K562 (cell line): ENCODE measurements around the gene GMEB1. TPM values are rescaled to one million over a fixed set of nuclear protein-coding genes. Genes with fewer than 3 reads are reported as not detected.

ENCODE experiments used
- BCLAF1 ChIP-seq, 2 experiments: fragments of 450-650 bp in 1 of 2; IDR thresholded peaks; 2 replicates each; pipeline ENCODE4 v1.6.1; 2011 to 2017; ENCODE audit warnings: low read depth in 2 of 2, antibody characterized with exemption in 1 of 2, borderline replicate concordance in 1 of 2, low read length in 1 of 2, mild to moderate bottlenecking in 1 of 2, mixed read lengths in 1 of 2; ENCODE audit not compliant: control insufficient read depth in 1 of 2
- BRD4 ChIP-seq: fragments of 200-600 bp; sonication (generic); IDR thresholded peaks from 2 replicates; pipeline ENCODE4 v1.6.1; 2017; ENCODE audit warnings: inconsistent platforms
- CREM ChIP-seq: IDR thresholded peaks from 2 replicates; pipeline ENCODE4 v1.6.1; 2014; ENCODE audit warnings: antibody characterized with exemption, low read depth
- MCM5 ChIP-seq: fragments of 450-650 bp; IDR thresholded peaks from 2 replicates; pipeline ENCODE4 v1.6.1; 2016; ENCODE audit warnings: low read depth
- MNT ChIP-seq, 2 experiments: fragments of 450-650 bp; conservative IDR thresholded peaks; 2 replicates each; pipeline ENCODE4 v1.6.1; 2017; ENCODE audit warnings: mild to moderate bottlenecking in 2 of 2, moderate library complexity in 2 of 2
- NR2C2 ChIP-seq, 2 experiments: fragments of 200-800 bp in 1 of 2; sonication (Bioruptor generic) in 1 of 2; sonication (generic) in 1 of 2; formaldehyde crosslinking in 1 of 2; IDR thresholded peaks; 2 replicates each; pipeline versions ENCODE4 v1.6.1 to v1.8.0; 2016 to 2022; ENCODE audit warnings: mild to moderate bottlenecking in 1 of 2, missing compliant biosample characterization in 1 of 2, missing genetic modification characterization in 1 of 2, missing genetic modification reagents in 1 of 2
- NR2F6 ChIP-seq: fragments of 450-650 bp; formaldehyde crosslinking; IDR thresholded peaks from 2 replicates; pipeline ENCODE4 v1.4.0; 2020; ENCODE audit warnings: mild to moderate bottlenecking
- TCFL5 ChIP-seq: fragments of 250-450 bp; sonication (Bioruptor Pico); conservative IDR thresholded peaks from 2 replicates; pipeline ENCODE4 v1.6.1; 2021; ENCODE audit warnings: mild to moderate bottlenecking, moderate library complexity, matching md5 sums
- ZNF318 ChIP-seq, 2 experiments: fragments of 450-650 bp; IDR thresholded peaks; 2 replicates each; pipeline ENCODE4 v1.6.1; 2016; ENCODE audit warnings: mild to moderate bottlenecking in 2 of 2, borderline replicate concordance in 1 of 2, low read depth in 1 of 2, moderate library complexity in 1 of 2
- ZNF408 ChIP-seq: fragments of 250-450 bp; sonication (Bioruptor Pico); IDR thresholded peaks from 2 replicates; pipeline ENCODE4 v1.4.0; 2020; ENCODE audit warnings: low read depth, mild to moderate bottlenecking, moderate library complexity
- ZNF551 ChIP-seq: fragments of 250-450 bp; sonication (Bioruptor Pico); IDR thresholded peaks from 2 replicates; pipeline ENCODE4 v1.5.0; 2021; ENCODE audit warnings: mild to moderate bottlenecking, moderate library complexity
- ZNF668 ChIP-seq: fragments of 250-450 bp; sonication (Bioruptor Pico); IDR thresholded peaks from 2 replicates; pipeline ENCODE4 v1.8.0; 2022; ENCODE audit warnings: mild to moderate bottlenecking, inconsistent platforms
- polyA plus RNA-seq, 8 experiments: library from polyadenylated mRNA; depleted of rRNA in 4 of 8; stranded (reverse) in 5 of 8; unstranded in 3 of 8; fragments of >200 nt; fragmentation: Nextera tagmentation in 2 of 8; fragmentation: Illumina TruSeq in 1 of 8; extraction: Ambion mirVana in 2 of 8; extraction: Trizol in 1 of 8; gene quantifications; 2 replicates each; pipeline versions ENCODE4 v1.2.1 to v1.2.3, GENCODE V29; 2011 to 2014; ENCODE audit warnings: inconsistent platforms in 1 of 8, missing spikeins in 1 of 8
- total RNA-seq, 7 experiments: library from RNA; depleted of rRNA in 6 of 7; stranded (reverse); fragments of >200 nt in 6 of 7; fragmentation: Illumina TruSeq in 2 of 7; extraction: Trizol in 2 of 7; gene quantifications; 2 replicates each; pipeline versions ENCODE4 v1.2.1 to v1.2.3, GENCODE V29; 2011 to 2021; ENCODE audit warnings: low replicate concordance in 1 of 7

Gene GMEB1
- total and polyA plus RNA-seq, 9 of the 15 experiments (the other 6 are each of a cell fraction or from before 2014, with no cell fraction given), result 6.6 to 17.5 (median 8.5) TPM

GRCh38 chr1:28736450-28737306 is 68.1 kb downstream of the GMEB1 start, which contains the start of gene YTHDF2 (continued):
- TF ChIP-seq ZNF318 (IDR thresholded peaks at IDR 0.05; ENCODE audit: borderline replicate concordance in 1 of 2, low read depth in 1 of 2) (peak in 1 of 2 experiments; percentile 37; a peak in 1 of 4 replicates), ZNF551 (no peak), NR2C2 (CRISPR knock-in tag; IDR thresholded peaks at IDR 0.05) (peak; percentile 84), NR2C2 (tag; IDR thresholded peaks at IDR 0.05) (peak; percentile 88), ZNF408 (CRISPR knock-in tag) (peak; percentile 94; the same call in 1 of the 2 replicates), TCFL5 (CRISPR knock-in tag) (0 out of 2 replicates have a peak, but pooled peaks have one; percentile 16), MCM5 (no peak), BCLAF1 (IDR thresholded peaks at IDR 0.05; ENCODE audit: borderline replicate concordance in 1 of 2, control insufficient read depth in 1 of 2, low read depth in 2 of 2, low read length in 1 of 2) (peak in 1 of 2 experiments; percentile 79; a peak in 2 of 4 replicates), NR2F6 (CRISPR knock-in tag) (no peak), ZNF668 (CRISPR knock-in tag) (0 out of 2 replicates have a peak, but pooled peaks have one; percentile 5), MNT (conservative IDR thresholded peaks at IDR 0.05) (peak; percentile 96 to 98), CREM (peak; percentile 96), BRD4 (peak; percentile 96)
